ENCODE measurements around the gene DOCK2. TPM values are rescaled to one million over a fixed set of nuclear protein-coding genes. Genes with fewer than 3 reads are reported as not detected.

The DOCK2 gene
- total and polyA plus RNA-seq, 5 donors from 2014 or later = 65.9 to 354 (median 71.1) TPM

DNA sequence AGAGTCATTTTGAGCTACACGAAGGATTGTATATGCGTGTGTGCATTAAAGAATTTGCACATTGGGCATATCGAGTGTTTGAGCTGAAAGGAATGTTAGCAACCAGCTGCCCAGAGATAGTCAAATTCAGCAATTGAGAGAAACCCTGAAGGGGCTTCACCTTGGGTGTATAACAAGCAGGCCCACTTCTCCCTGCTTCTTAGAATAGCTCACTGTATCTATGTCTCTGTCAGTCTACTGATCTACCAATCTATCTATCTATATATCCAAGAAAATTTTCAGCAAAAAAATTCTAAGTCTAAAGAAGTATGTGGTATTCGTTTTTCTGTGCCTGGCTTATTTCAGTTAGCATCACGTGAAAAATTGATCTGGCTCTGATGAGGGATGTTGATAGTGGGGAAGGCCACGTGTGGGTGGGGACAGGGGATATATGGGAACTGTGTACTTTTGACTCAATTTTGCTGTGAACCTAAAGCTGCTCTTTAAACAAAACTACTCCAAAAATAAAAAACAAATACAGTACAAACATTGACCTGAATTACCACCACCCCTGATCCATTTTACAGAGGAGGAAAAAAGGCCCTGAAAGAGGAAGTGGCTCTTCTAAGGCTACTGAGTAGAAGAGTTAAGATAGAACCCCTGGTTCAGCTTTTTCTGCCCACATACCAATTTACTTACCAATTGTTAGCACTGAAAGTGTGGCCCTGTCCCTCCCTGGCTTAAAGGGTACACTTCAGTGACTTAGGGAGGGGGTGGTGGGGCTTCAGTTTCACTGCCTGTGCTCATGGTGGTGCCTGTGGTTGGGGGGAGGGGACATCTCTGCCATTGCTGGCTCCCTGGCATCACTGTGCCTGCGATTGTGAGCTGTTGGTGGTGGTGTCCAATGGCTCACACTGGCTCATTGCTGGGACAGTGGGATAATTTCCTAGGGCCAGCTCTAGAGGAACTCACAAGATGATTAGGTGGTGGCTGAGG lies 141.8 kb downstream of the DOCK2 start:
- no peak overlapping the region for H3K4me3 Mint-ChIP-seq
- no peak for DNase-seq
- H3K36me3 Mint-ChIP-seq = peaks cover 36% of the 10 kb centered on the region
- Histone ChIP-seq H3K27ac (ENCODE audit: insufficient read depth, low read length, poor library complexity, severe bottlenecking) (no peak overlapping the region), H3K27me3 (ENCODE audit: control insufficient read depth, insufficient read depth, low read length) (no peaks in the 10 kb centered on the region), H3K36me3 (ENCODE audit: control insufficient read depth, insufficient read depth, low read length) (peaks cover 42% of the 10 kb centered on the region), H3K4me1 (ENCODE audit: control insufficient read depth, insufficient read depth, low read length, poor library complexity, severe bottlenecking) (no peaks in the 10 kb centered on the region), H3K4me3 (ENCODE audit: low read depth, low read length) (no peak overlapping the region), H3K9me3 (ENCODE audit: control insufficient read depth in 2 of 2, low read length in 2 of 2) (no peaks in the 10 kb centered on the region)
- H3K4me1 Mint-ChIP-seq = peaks cover 7 to 19% (median 12%) of the 10 kb centered on the region in 4 donors
- H3K9me3 Mint-ChIP-seq = no peaks in the 10 kb centered on the region
- ATAC-seq (ENCODE audit: low read depth in 2 of 2) = peak in 1 of 2 donors; percentile 16
- H3K27me3 Mint-ChIP-seq = no peaks in the 10 kb centered on the region
- peak overlapping the region; percentile 61 to 74 (median 63) for H3K27ac Mint-ChIP-seq

DNA sequence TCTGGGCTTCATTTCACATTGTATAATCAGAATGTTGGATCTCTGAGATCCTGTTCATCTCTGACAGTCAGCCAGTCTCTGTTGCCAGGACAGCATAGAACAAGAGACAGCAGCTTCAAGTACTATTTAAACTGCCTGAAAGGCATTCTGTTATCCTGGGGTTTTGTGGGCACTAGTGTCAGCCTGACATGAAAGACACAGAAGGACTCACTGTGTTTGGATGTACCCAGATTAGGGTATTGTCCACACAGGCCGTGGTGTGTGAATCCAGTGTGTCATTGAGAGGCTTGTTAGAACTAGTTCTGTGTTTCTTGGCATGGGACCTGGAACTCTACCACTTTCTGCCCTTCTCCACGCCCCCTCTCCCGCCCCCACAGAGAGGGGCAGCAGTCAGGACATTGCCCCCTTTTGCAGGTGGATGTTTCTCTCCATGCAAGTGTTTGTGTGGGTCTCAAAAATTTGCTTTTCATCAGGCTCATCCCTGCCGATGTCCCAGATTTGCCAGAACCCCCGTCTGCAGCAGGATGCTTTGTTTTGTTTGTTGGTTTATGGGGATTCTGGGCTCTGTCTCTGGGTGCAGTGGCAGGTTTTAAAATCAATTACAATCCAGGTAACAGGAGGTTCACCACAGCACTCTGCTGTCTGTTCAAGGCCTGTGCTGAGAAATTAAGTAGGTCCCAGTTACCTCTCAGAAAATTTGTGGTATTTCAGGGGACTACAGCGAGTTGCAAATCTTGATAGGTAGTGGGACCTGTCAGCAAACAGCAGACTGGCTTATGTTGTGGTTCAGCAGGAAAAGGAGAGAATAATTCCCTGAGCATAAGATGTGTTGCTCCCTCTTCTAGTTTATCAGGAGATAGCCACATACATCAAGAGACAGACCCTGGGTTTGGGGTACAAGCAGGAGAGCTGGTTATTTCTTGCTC lies 144.6 kb downstream of the DOCK2 start:
- no peaks in the 10 kb centered on the region for H3K27me3 Mint-ChIP-seq
- no peak overlapping the region for H3K4me3 ChIP-seq (ENCODE audit: low read depth, low read length)
- H3K27ac ChIP-seq (ENCODE audit: insufficient read depth, low read length, poor library complexity, severe bottlenecking) = no peak overlapping the region
- no peak overlapping the region for H3K4me3 Mint-ChIP-seq
- no peak for DNase-seq
- H3K36me3 Mint-ChIP-seq = peaks cover 36% of the 10 kb centered on the region
- H3K4me1 Mint-ChIP-seq = peaks cover 12 to 21% (median 17%) of the 10 kb centered on the region in 4 donors
- ATAC-seq (ENCODE audit: low read depth in 2 of 2) = no peak
- no peaks in the 10 kb centered on the region for H3K9me3 Mint-ChIP-seq
- H3K4me1 ChIP-seq (ENCODE audit: control insufficient read depth, insufficient read depth, low read length, poor library complexity, severe bottlenecking) = no peaks in the 10 kb centered on the region
- H3K36me3 ChIP-seq (ENCODE audit: control insufficient read depth, insufficient read depth, low read length) = peaks cover 35% of the 10 kb centered on the region
- no peaks in the 10 kb centered on the region for H3K9me3 ChIP-seq (ENCODE audit: control insufficient read depth in 2 of 2, low read length in 2 of 2)
- H3K27me3 ChIP-seq (ENCODE audit: control insufficient read depth, insufficient read depth, low read length) = no peaks in the 10 kb centered on the region
- H3K27ac Mint-ChIP-seq = peak overlapping the region in 1 of 3 donors; percentile 10

- peak overlapping the region in 1 of 3 donors; percentile 67 for H3K27ac Mint-ChIP-seq
- ATAC-seq (ENCODE audit: low read depth in 2 of 2) (no peak), DNase-seq (no peak)
- Histone ChIP-seq H3K4me1 (ENCODE audit: control insufficient read depth, insufficient read depth, low read length, poor library complexity, severe bottlenecking) (no peaks in the 10 kb centered on the region), H3K36me3 (ENCODE audit: control insufficient read depth, insufficient read depth, low read length) (peaks cover 44% of the 10 kb centered on the region), H3K27ac (ENCODE audit: insufficient read depth, low read length, poor library complexity, severe bottlenecking) (no peak overlapping the region), H3K4me3 (ENCODE audit: low read depth, low read length) (no peak overlapping the region), H3K27me3 (ENCODE audit: control insufficient read depth, insufficient read depth, low read length) (no peaks in the 10 kb centered on the region), H3K9me3 (ENCODE audit: control insufficient read depth in 2 of 2, low read length in 2 of 2) (no peaks in the 10 kb centered on the region)
- peaks cover 0 to 7% (median 0%) of the 10 kb centered on the region in 7 donors for H3K9me3 Mint-ChIP-seq
- H3K27me3 Mint-ChIP-seq = no peaks in the 10 kb centered on the region
- peaks cover 46% of the 10 kb centered on the region for H3K36me3 Mint-ChIP-seq
- peaks cover 11 to 30% (median 23%) of the 10 kb centered on the region in 4 donors for H3K4me1 Mint-ChIP-seq
- no peak overlapping the region for H3K4me3 Mint-ChIP-seq
Observed at GRCh38 chr5:169785771-169786618, 148.9 kb downstream of the DOCK2 start.

DNA sequence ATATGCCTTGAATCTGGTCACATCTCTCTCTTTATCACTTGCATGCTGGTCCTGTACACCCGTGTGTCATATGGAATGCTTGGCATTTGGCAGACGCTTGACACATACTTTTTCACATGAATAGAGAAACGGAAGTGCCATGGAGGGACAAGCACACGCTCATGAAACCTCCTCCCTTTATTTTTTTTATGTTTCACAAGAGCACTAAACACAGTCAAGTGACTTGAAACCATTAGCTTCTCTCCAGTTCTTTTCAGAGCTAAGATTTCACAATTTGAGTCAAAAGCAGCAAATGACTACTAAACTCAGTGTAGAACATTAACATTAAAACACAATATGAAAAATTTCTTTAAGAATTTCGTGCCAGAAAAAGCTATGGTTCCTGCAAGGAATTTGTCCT lies 151.1 kb downstream of the DOCK2 start:
- DNase-seq (no peak), ATAC-seq (ENCODE audit: low read depth in 2 of 2) (no peak)
- H3K36me3 Mint-ChIP-seq = peaks cover 48% of the 10 kb centered on the region
- peaks cover 49% of the 10 kb centered on the region for H3K36me3 ChIP-seq (ENCODE audit: control insufficient read depth, insufficient read depth, low read length)
- no peak overlapping the region for H3K4me3 ChIP-seq (ENCODE audit: low read depth, low read length)
- peak overlapping the region in 1 of 3 donors; percentile 20 for H3K27ac Mint-ChIP-seq
- H3K4me3 Mint-ChIP-seq = no peak overlapping the region
- H3K27me3 Mint-ChIP-seq = no peaks in the 10 kb centered on the region
- H3K4me1 ChIP-seq (ENCODE audit: control insufficient read depth, insufficient read depth, low read length, poor library complexity, severe bottlenecking) = no peaks in the 10 kb centered on the region
- H3K9me3 Mint-ChIP-seq = peaks cover 0 to 7% (median 0%) of the 10 kb centered on the region in 7 donors
- H3K4me1 Mint-ChIP-seq = peaks cover 5 to 31% (median 27%) of the 10 kb centered on the region in 4 donors
- no peak overlapping the region for H3K27ac ChIP-seq (ENCODE audit: insufficient read depth, low read length, poor library complexity, severe bottlenecking)
- H3K9me3 ChIP-seq (ENCODE audit: control insufficient read depth in 2 of 2, low read length in 2 of 2) = no peaks in the 10 kb centered on the region
- no peaks in the 10 kb centered on the region for H3K27me3 ChIP-seq (ENCODE audit: control insufficient read depth, insufficient read depth, low read length)

DNA sequence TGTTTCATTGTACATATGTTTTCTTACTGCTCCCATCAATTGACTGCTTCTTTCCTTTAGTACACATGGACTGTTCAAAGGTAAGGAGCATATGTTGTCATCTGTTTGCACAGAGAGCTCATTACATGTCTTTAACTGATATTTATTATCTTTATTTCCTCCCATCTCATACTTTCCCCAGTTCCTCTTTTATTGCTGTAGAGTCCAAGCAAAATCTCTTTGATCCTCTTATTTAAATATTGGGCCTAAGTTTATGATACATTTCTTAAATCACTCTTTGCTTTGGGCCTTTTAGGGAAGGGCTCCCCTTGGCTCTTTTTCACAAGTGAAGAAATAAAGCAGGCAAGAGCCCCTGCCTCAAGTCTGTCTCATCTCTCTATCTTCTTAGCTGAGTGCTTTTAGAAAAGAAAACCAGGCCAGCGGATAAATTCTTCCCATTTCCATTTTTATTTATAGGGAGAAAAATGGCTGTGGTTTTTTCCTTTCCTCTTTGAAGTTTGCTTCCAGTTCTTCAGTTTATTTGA lies 152.4 kb downstream of the DOCK2 start:
- H3K36me3 Mint-ChIP-seq = peaks cover 52% of the 10 kb centered on the region
- H3K4me1 Mint-ChIP-seq = peaks cover 3 to 39% (median 27%) of the 10 kb centered on the region in 4 donors
- no peaks in the 10 kb centered on the region for H3K4me1 ChIP-seq (ENCODE audit: control insufficient read depth, insufficient read depth, low read length, poor library complexity, severe bottlenecking)
- H3K27ac Mint-ChIP-seq = no peak overlapping the region
- H3K27ac ChIP-seq (ENCODE audit: insufficient read depth, low read length, poor library complexity, severe bottlenecking) = no peak overlapping the region
- no peak overlapping the region for H3K4me3 Mint-ChIP-seq
- H3K36me3 ChIP-seq (ENCODE audit: control insufficient read depth, insufficient read depth, low read length) = peaks cover 55% of the 10 kb centered on the region
- no peaks in the 10 kb centered on the region for H3K27me3 ChIP-seq (ENCODE audit: control insufficient read depth, insufficient read depth, low read length)
- H3K27me3 Mint-ChIP-seq = no peaks in the 10 kb centered on the region
- DNase-seq = no peak
- H3K9me3 ChIP-seq (ENCODE audit: control insufficient read depth in 2 of 2, low read length in 2 of 2) = no peaks in the 10 kb centered on the region
- no peak overlapping the region for H3K4me3 ChIP-seq (ENCODE audit: low read depth, low read length)
- H3K9me3 Mint-ChIP-seq = peaks cover 0 to 7% (median 0%) of the 10 kb centered on the region in 7 donors
- no peak for ATAC-seq (ENCODE audit: low read depth in 2 of 2)

GRCh38 chr5:169791251-169791650 lies 154.2 kb downstream of the DOCK2 start:
- H3K36me3 ChIP-seq (ENCODE audit: control insufficient read depth, insufficient read depth, low read length) = peaks cover 53% of the 10 kb centered on the region
- peaks cover 56% of the 10 kb centered on the region for H3K36me3 Mint-ChIP-seq
- no peaks in the 10 kb centered on the region for H3K9me3 ChIP-seq (ENCODE audit: control insufficient read depth in 2 of 2, low read length in 2 of 2)
- DNase-seq = no peak
- no peak for ATAC-seq (ENCODE audit: low read depth in 2 of 2)
- H3K4me1 ChIP-seq (ENCODE audit: control insufficient read depth, insufficient read depth, low read length, poor library complexity, severe bottlenecking) = no peaks in the 10 kb centered on the region
- no peaks in the 10 kb centered on the region for H3K27me3 ChIP-seq (ENCODE audit: control insufficient read depth, insufficient read depth, low read length)
- H3K4me3 ChIP-seq (ENCODE audit: low read depth, low read length) = no peak overlapping the region
- H3K27me3 Mint-ChIP-seq = no peaks in the 10 kb centered on the region
- H3K9me3 Mint-ChIP-seq = peaks cover 0 to 7% (median 0%) of the 10 kb centered on the region in 7 donors
- H3K27ac ChIP-seq (ENCODE audit: insufficient read depth, low read length, poor library complexity, severe bottlenecking) = no peak overlapping the region
- H3K27ac Mint-ChIP-seq = no peak overlapping the region
- H3K4me3 Mint-ChIP-seq = no peak overlapping the region
- peaks cover 4 to 29% (median 23%) of the 10 kb centered on the region in 4 donors for H3K4me1 Mint-ChIP-seq
